ENCODE results near the gene KSR1. TPM values are rescaled to one million over a fixed set of nuclear protein-coding genes. Genes with fewer than 3 reads are reported as not detected.
"Not testable (repeated sequence)": the region's sequence is repeated elsewhere in the genome, so short reads cannot be mapped to it uniquely, and the experiment has no call there.

The KSR1 gene
- total RNA-seq, 1 donor from 2014 or later: 122 TPM

DNA sequence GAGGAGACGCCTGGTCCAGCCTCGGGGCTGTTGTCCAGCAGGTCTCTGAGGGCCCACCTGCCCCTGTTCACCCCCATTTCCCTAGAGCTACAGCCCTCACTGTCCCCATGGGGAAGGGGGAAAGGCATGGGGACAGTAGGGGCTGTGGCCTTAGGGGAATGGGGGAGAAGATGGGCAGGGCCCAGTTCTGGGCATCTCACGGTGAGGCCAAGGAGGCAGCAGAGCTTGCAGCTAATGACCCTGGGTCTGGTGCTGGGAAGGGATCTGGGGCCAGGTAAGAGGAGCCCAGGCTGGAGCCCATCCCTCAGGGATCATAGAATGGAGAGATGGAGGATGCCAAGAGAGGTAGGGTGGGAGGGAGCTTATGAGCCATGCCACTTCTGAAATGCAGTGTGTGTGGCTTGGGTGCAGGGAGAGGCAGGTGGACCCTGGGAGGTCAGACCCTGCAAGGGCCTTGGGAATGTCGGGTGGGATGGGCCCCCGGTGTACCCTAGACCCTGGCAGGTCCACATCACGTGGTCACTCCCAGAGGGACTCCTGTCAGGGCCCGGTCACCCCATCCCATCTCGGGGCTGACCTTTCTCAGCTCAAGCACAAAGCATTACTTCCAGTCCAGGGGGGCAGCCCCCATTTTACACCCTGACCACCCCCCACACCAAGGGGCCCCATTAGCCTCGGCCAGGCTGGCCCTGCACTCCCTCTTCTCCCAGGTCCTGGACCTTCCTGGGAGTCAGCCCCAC lies 35.9 kb upstream of the KSR1 start:
- intact Hi-C loops (cut with micrococcal nuclease): no loop called here
- DNase-seq (ENCODE audit: low spot score): no peak
- Mint-ChIP-seq H3K36me3 (ENCODE audit: low read depth) (no peaks in the 10 kb centered on the region), H3K27ac (no peak overlapping the region), H3K4me3 (no peak overlapping the region), H3K4me1 (ENCODE audit: low read depth) (no peaks in the 10 kb centered on the region), H3K27me3 (ENCODE audit: insufficient read depth) (peaks cover 5% of the 10 kb centered on the region), H3K9me3 (no peaks in the 10 kb centered on the region)

DNA sequence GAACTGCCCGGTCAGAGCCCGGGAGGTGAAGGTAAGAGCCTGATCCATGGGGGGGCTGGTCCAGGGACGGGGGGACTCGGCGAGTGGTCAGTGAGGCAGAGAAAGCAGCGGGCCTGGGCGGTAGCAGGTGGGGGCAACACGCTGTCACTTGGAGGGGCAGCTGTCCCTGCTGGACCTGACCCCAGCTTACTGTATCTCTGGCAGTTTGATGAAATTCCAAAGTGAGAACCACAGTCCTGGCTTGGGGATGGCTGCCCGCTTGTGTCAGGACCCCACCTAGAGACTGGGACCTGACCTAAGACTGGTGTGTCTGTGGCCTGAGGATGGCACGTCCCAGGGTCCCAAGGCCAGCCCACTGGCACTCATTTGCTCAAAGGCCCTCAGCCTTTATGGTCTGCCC lies 35.1 kb upstream of the KSR1 start:
- no peaks in the 10 kb centered on the region for H3K9me3 Mint-ChIP-seq
- intact Hi-C loops (cut with micrococcal nuclease): no loop called here
- no peak overlapping the region for H3K27ac Mint-ChIP-seq
- H3K36me3 Mint-ChIP-seq (ENCODE audit: low read depth): no peaks in the 10 kb centered on the region
- peaks cover 5% of the 10 kb centered on the region for H3K27me3 Mint-ChIP-seq (ENCODE audit: insufficient read depth)
- H3K4me1 Mint-ChIP-seq (ENCODE audit: low read depth): no peaks in the 10 kb centered on the region
- DNase-seq (ENCODE audit: low spot score): no peak
- no peak overlapping the region for H3K4me3 Mint-ChIP-seq

DNA sequence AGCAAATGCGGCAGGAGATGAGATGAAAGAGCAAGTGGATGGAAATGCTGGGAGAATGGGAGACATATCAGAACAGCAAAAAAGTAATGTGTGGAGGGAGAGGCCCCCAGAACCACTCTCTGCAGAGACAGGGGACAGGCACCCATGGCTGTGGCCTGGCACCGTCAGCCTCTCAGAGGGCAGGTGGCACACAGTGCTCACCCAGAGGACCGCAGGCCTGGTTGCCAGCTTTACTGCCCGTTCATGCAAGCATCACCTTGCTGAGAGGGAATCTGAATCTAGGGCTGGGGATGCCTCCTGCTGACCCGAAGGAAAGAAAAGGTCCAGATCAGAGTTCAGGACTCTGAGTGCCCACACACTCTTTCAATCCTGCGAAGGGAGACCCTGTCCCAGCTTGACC lies 34.6 kb upstream of the KSR1 start:
- H3K9me3 Mint-ChIP-seq; H3K27me3 Mint-ChIP-seq (ENCODE audit: insufficient read depth); H3K4me3 Mint-ChIP-seq; H3K27ac Mint-ChIP-seq; DNase-seq (ENCODE audit: low spot score); intact Hi-C loops (cut with micrococcal nuclease); H3K4me1 Mint-ChIP-seq (ENCODE audit: low read depth); H3K36me3 Mint-ChIP-seq (ENCODE audit: low read depth): not testable (repeated sequence)

DNA sequence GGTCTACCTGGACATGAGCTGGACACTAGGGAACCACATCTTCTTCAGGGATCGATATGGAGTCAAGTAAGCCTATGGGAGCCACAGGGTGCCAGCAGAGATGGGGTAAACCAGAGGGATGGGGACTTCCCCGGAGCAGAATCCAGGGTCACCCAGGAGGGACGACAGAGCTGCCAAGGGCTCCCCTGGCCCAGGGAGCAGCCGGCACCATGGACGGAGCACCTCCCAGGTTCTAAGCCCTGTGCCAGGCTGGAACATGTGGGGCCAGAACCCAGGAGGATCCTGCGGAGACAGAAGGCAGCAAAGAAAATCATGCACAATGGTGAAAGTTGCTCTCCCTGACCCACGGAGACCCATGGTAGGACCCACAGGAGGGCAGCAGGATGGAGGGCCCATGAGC lies 33.6 kb upstream of the KSR1 start:
- intact Hi-C loops (cut with micrococcal nuclease): no loop called here
- H3K4me3 Mint-ChIP-seq: no peak overlapping the region
- H3K27ac Mint-ChIP-seq: no peak overlapping the region
- DNase-seq (ENCODE audit: low spot score): no peak
- H3K4me1 Mint-ChIP-seq (ENCODE audit: low read depth): no peaks in the 10 kb centered on the region
- H3K9me3 Mint-ChIP-seq: no peaks in the 10 kb centered on the region
- no peaks in the 10 kb centered on the region for H3K36me3 Mint-ChIP-seq (ENCODE audit: low read depth)
- H3K27me3 Mint-ChIP-seq (ENCODE audit: insufficient read depth): peaks cover 7% of the 10 kb centered on the region

DNA sequence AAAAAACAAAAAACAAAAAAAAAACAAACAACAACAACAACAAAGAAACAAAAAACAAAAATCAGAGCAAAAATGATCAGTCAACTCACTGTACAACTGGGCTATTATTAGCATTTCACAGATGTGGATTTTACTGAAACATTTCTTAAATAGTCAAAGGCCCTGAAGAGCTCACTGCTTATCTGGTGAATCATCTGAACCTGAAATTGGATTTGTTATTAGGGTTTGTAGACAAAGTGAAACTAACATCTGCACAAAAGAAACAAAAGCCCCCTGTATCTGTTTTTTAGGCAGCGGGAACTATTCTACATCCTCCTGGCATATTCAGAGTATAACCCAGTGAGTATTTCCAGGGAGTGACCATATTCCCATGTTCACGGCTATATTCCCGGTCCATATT lies 32.6 kb upstream of the KSR1 start:
- no peak overlapping the region for H3K4me3 Mint-ChIP-seq
- H3K4me1 Mint-ChIP-seq (ENCODE audit: low read depth): no peaks in the 10 kb centered on the region
- no peak for DNase-seq (ENCODE audit: low spot score)
- H3K27me3 Mint-ChIP-seq (ENCODE audit: insufficient read depth): peaks cover 10% of the 10 kb centered on the region
- no peaks in the 10 kb centered on the region for H3K36me3 Mint-ChIP-seq (ENCODE audit: low read depth)
- no peaks in the 10 kb centered on the region for H3K9me3 Mint-ChIP-seq
- intact Hi-C loops (cut with micrococcal nuclease): no loop called here
- H3K27ac Mint-ChIP-seq: no peak overlapping the region

DNA sequence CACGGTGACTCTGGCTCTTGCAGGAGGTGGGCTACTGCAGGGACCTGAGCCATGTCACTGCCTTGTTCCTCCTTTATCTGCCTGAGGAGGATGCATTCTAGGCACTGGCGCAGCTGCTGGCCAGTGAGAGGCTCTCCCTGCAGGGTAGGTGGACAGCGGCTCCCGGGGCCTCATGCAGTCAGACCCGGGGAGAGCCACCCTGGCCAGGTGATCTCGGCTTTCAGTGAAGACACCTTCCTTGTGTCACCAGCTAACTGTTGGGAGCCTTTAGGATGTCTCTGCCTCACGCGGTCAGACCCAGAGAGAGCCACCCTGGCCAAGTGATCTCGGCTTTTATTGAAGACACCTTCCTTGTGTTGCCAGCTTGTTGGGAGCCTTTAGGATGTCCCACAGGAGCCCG lies 31.7 kb upstream of the KSR1 start:
- no peak for DNase-seq (ENCODE audit: low spot score)
- Mint-ChIP-seq H3K27ac (no peak overlapping the region), H3K9me3 (no peaks in the 10 kb centered on the region), H3K4me1 (ENCODE audit: low read depth) (no peaks in the 10 kb centered on the region), H3K4me3 (no peak overlapping the region), H3K27me3 (ENCODE audit: insufficient read depth) (peaks cover 11% of the 10 kb centered on the region), H3K36me3 (ENCODE audit: low read depth) (no peaks in the 10 kb centered on the region)
- intact Hi-C loops (cut with micrococcal nuclease): no loop called here

DNA sequence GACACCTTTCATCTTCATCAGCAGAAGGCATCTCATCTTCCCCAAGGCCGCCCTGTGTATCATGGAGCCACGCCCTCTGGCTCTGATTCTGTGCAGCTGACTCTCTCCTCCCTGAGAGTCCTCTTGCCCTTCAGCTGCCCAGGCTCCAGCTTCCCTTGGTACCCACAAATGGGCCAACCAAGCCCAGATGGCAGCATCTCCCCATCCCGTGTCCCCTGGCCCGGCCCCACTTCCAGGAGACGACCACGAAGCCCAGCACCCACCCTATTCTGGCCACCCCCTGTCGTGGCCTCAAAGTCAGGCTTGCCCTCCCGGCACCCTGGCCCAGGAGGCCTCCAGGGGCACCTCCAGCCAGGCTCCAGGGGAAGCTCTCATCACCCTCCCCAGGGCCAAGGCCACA lies 31.3 kb upstream of the KSR1 start:
- Mint-ChIP-seq H3K9me3 (no peaks in the 10 kb centered on the region), H3K4me3 (no peak overlapping the region), H3K36me3 (ENCODE audit: low read depth) (no peaks in the 10 kb centered on the region), H3K27ac (no peak overlapping the region), H3K27me3 (ENCODE audit: insufficient read depth) (peaks cover 11% of the 10 kb centered on the region), H3K4me1 (ENCODE audit: low read depth) (no peaks in the 10 kb centered on the region)
- DNase-seq (ENCODE audit: low spot score): no peak
- intact Hi-C loops (cut with micrococcal nuclease): no loop called here

DNA sequence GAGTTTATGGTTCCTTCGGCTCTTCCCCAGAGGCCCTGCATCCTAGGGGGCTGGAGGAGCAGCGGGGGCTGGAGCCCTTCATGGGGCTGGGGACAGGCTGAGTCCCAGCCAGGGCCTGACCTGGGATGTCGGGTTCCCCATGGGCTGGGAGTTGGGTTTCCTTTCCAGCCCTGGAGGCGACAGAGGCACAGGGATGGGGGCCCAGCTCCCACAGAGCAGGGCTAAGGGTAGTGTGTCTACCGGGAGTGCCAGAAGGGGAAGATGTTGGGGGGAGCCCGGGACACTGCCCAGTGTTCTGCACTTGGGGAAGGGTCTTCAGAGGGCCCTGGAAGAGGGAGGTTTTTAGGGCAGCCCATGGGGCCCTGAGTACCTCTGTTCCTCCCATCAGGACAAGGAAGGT lies 30.7 kb upstream of the KSR1 start:
- H3K4me1 Mint-ChIP-seq (ENCODE audit: low read depth): not testable (repeated sequence)

DNA sequence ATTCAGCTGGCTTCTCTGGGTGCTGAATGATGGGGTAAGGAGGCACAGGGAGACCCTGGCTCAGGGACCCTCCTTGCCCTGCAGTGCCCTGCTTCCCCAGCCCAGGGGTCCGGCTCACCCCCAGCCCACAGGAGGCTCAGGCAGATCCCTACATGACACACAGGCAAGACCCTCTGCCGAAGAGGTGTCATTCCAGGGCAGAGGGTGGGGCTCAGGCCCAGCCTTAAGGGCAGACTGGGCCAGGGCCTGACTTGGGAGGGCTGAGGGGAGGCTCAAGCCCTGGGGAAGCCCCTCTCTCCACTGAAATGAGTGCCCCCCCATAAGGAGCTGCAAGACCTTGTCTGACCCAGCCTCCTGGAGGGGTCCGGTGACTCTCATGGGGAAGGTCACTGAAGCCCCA lies 30.3 kb upstream of the KSR1 start:
- no peak overlapping the region for H3K4me3 Mint-ChIP-seq

More for the DNA sequence above, 30.7 kb upstream of the KSR1 start:
- intact Hi-C loops (cut with micrococcal nuclease); H3K4me3 Mint-ChIP-seq; H3K27ac Mint-ChIP-seq; H3K9me3 Mint-ChIP-seq; DNase-seq (ENCODE audit: low spot score); H3K36me3 Mint-ChIP-seq (ENCODE audit: low read depth): not testable (repeated sequence)
- H3K27me3 Mint-ChIP-seq (ENCODE audit: insufficient read depth): peaks cover 11% of the 10 kb centered on the region

DNA sequence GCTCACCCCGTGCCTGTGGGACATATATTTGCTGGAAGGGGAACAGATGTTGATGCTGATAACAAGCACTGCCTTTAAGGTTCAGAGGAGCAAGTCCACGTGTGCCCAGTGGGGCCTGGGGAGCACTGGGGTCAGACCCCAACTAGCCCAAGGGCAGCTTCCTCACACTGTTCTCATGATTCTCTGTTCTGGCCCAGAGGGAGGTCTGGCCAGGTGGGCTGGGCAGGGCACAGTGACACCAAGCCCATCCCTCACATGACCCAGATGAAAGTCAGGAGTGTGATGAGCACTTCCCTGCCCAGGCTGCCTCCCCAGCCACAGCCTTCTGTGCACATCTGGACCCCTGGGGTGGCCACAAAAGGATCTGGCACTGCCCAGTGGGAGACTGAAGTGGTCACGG lies 29.8 kb upstream of the KSR1 start:
- peaks cover 11% of the 10 kb centered on the region for H3K27me3 Mint-ChIP-seq (ENCODE audit: insufficient read depth)
- intact Hi-C loops (cut with micrococcal nuclease); H3K4me1 Mint-ChIP-seq (ENCODE audit: low read depth); H3K27ac Mint-ChIP-seq; H3K36me3 Mint-ChIP-seq (ENCODE audit: low read depth); H3K9me3 Mint-ChIP-seq; H3K4me3 Mint-ChIP-seq; DNase-seq (ENCODE audit: low spot score): not testable (repeated sequence)

More for the DNA sequence above, 30.3 kb upstream of the KSR1 start:
- Mint-ChIP-seq H3K9me3 (no peaks in the 10 kb centered on the region), H3K4me1 (ENCODE audit: low read depth) (no peaks in the 10 kb centered on the region), H3K36me3 (ENCODE audit: low read depth) (no peaks in the 10 kb centered on the region), H3K27me3 (ENCODE audit: insufficient read depth) (peaks cover 11% of the 10 kb centered on the region), H3K27ac (no peak overlapping the region)
- intact Hi-C loops (cut with micrococcal nuclease): no loop called here
- no peak for DNase-seq (ENCODE audit: low spot score)

DNA sequence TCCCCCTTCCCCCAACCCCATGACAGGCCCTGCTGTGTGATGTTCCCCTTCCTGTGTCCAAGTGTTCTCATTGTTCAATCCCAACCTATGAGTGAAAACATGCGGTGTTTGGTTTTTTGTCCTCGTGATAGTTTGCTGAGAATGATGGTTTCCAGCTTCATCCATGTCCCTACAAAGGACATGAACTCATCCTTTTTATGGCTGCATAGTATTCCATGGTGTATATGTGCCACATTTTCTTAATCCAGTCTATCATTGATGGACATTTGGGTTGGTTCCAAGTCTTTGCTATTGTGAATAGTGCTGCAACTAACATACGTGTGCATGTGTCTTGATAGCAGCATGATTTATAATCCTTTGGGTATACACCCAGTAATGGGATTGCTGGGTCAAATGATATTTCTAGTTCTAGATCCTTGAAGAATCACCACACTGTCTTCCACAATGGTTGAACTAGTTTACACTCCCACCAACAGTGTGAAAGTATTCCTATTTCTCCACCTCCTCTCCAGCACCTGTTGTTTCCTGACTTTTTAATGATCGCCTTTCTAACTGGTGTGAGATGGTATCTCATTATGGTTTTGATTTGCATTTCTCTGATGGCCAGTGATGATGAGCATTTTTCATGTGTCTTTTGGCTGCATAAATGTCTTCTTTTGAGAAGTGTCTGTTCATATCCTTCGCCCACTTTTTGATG lies 28.9 kb upstream of the KSR1 start:
- H3K4me1 Mint-ChIP-seq (ENCODE audit: low read depth); H3K4me3 Mint-ChIP-seq; H3K9me3 Mint-ChIP-seq; H3K36me3 Mint-ChIP-seq (ENCODE audit: low read depth); DNase-seq (ENCODE audit: low spot score); intact Hi-C loops (cut with micrococcal nuclease); H3K27ac Mint-ChIP-seq: not testable (repeated sequence)
- peaks cover 10% of the 10 kb centered on the region for H3K27me3 Mint-ChIP-seq (ENCODE audit: insufficient read depth)

DNA sequence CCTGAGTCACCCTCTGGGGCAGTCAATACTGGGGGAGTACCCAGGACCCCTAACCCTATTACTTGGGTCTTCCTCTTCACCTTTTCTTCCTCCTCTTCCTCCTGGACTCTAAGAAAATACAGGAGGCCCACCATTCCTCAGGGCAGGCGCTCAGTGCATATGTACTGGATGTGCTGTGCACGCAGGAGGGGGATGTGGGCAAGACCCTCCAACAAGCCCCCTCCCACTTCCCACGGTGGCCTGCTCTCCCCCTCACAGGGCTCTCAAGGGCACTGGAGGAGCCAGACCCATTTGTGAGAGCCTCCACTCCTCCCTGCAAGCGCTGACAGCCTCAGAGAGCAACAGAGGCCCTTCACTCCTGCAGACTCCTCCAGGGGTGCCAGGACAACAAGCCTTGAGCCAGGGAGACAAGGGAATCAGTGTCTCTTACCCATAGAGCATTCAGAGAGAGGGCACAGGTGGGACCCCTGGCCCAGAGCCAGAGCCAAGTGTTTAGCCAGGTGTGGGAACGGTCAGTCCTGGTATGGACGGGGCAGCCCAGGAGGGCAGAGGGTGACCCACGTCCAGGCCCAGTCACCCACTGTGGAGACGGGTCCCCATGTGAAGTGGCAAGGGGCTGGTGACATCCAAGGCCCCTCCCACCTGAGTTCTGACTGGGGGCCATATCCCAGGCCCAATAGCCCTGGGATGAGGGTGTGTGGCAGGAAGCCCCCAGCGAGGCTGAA lies 27.3 kb upstream of the KSR1 start:
- H3K4me3 Mint-ChIP-seq: no peak overlapping the region

DNA sequence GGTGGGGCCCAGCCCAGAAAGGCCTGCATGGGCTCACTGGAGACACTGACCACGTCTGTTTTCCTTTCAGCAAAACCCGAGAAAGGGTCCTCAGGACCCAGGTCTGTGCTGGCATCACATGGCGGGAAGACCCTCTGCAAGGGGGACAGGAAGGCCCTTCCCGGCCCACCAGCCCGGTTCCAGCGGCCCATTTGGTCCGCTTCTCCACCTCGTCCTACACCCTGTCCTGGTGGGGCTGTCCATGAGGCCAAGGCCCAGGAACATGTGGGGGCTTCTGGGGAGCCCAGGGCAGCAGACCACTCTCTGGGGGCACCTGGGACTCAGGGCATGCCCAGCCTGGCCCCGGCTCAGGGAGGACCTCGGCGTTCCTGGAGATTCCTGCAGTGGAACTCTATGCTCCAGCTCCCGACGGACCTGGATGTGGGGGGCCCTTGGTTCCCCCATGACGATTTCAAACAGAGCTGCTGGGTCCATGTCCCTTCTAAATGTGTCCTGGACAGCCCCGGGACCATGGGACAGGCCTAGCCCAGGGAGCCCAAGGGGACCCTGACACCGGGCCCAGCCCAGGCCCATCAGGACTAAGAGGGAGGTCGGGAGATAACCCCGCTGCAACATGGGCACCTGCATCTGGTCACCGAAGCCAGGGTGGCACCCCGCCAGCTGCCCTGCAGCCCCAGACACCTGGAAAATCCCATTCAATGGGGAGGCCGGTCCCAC lies 26.4 kb upstream of the KSR1 start:
- Mint-ChIP-seq H3K4me1 (ENCODE audit: low read depth) (no peaks in the 10 kb centered on the region), H3K9me3 (no peaks in the 10 kb centered on the region), H3K27me3 (ENCODE audit: insufficient read depth) (peaks cover 18% of the 10 kb centered on the region), H3K27ac (no peak overlapping the region), H3K36me3 (ENCODE audit: low read depth) (no peaks in the 10 kb centered on the region), H3K4me3 (no peak overlapping the region)
- no peak for DNase-seq (ENCODE audit: low spot score)
- intact Hi-C loops (cut with micrococcal nuclease): no loop called here

More for the DNA sequence above, 27.3 kb upstream of the KSR1 start:
- Mint-ChIP-seq H3K27ac (no peak overlapping the region), H3K9me3 (no peaks in the 10 kb centered on the region), H3K36me3 (ENCODE audit: low read depth) (no peaks in the 10 kb centered on the region), H3K27me3 (ENCODE audit: insufficient read depth) (peaks cover 14% of the 10 kb centered on the region), H3K4me1 (ENCODE audit: low read depth) (no peaks in the 10 kb centered on the region)
- intact Hi-C loops (cut with micrococcal nuclease): no loop called here
- no peak for DNase-seq (ENCODE audit: low spot score)
